22Rv1 (cell line): ENCODE results near the gene FBN1.

ENCODE experiments used
- CTCF ChIP-seq: fragments of 450-650 bp; IDR thresholded peaks from 2 replicates; pipeline ENCODE4 v1.5.1; 2017; ENCODE audit warnings: mild to moderate bottlenecking
- ZFX ChIP-seq: fragments of 450-650 bp; IDR thresholded peaks from 2 replicates; pipeline ENCODE4 v1.6.1; 2017; ENCODE audit warnings: antibody characterized with exemption, borderline replicate concordance

DNA sequence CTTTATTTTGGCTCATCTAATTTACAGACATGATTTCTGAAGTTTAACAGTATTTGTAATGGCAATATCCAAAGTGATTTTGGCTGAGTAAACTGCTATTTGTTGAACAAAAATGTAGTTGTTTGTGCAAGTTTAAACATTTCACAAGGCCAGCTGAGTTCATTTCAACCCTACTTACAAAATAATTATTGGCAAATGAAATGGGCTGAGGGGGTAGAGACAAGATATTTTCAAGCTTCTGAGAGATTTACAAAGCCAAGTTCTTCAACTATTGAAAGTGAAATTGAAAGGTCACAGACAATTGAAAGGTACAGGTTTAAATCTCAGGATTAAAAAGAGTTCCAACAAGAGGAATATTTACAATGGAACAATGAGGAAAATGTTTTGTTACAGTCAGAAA is 237.2 kb downstream of the FBN1 start:
- no peak for TF ChIP-seq CTCF
- no peak for TF ChIP-seq ZFX
